H54 (cell line): Measurements from ENCODE around the gene RGS10.

Experiments
- DNase-seq: peaks from one replicate; pipeline ENCODE4 v3.0.0; 2011; ENCODE audit warnings: low spot score, mixed read lengths; ENCODE audit not compliant: insufficient read length
- FAIRE-seq: peaks from 3 replicates; lab custom pipeline; 2011; peaks lifted over from hg19 to GRCh38; lab: Jason Lieb, UNC
- POLR2A ChIP-seq: IDR thresholded peaks from 2 replicates; pipeline ENCODE4 v1.6.1; 2011; ENCODE audit warnings: low read depth, mild to moderate bottlenecking, low read length

Gene RGS10

DNA sequence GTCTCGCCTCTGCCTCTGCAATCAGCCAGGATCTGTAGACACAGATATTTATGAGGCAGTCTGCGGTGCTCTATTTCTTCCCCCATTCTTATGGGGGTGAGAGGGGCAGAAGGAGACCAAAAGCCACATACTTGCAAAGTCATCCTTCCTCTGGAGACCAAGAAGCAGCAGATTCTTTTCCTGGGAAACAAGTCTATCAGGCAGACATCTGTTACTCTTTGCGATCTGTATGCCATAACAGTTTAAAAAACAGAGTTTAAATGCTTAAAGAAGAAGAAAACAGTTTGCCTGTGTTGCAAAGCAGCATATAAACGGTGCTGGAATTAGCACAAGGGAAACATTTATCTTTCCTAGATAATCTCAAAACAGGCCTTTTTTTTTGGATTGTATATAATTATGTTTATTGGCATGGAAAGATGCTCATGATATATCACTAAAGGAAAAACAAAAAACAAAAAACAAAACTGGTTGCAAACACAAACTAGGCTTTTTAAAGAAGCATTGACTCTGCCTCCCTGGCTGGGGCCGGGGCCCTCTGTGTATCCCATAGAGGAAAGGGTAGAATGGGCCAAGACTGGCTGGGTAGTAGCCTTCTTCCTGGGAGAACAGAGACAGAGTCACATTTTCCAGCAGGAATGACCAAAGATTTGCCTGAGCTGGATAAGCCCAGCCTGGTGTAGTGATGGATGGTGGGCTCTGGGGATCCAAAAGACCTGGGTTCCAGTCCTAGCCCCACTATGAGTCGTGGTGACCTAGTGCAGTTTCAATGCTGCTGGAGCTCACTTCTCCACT, 50.4 kb downstream of the RGS10 start:
- DNase-seq (no peak), FAIRE-seq (no peak)
- TF ChIP-seq POLR2A, result no peak

DNA sequence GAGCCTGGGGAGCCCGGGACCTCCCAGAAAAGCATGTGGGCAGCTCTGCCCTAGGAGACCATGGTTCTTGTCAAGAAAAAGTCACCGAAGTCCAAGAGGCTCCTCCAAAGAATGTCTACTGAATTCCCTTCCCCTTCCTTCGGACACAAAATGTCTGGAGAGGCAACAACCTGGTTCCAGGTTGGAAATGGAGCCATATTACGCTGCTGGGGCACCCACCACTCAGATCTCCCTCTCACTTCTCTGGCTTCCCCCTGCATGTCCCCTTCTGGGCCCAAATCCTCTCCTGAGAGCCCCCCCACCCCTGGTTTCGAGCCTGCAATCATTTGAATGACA, 52.6 kb downstream of the RGS10 start:
- no peak for FAIRE-seq
- no peak for TF ChIP-seq POLR2A
- DNase-seq, result no peak

DNA sequence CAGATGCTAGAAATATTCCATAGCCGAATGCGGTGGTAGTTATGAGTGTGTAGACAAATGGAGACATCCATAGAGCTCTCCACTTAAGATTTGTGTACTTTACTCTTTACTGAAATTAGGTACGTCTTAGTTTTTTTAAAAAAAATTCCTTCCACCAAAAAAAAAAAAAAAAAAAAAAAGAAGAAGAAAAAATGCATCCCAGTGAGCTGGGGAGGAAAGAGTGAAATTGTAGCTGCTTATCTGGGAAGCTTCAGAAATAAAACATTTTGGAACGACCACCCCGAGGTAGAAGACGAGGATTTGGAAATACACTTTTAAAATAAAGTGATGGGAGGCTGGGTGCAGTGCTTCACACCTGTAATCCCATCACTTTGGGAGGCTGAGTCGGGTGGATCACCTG, 53.8 kb downstream of the RGS10 start:
- FAIRE-seq (no peak), DNase-seq (no peak)
- TF ChIP-seq POLR2A, result no peak

DNA sequence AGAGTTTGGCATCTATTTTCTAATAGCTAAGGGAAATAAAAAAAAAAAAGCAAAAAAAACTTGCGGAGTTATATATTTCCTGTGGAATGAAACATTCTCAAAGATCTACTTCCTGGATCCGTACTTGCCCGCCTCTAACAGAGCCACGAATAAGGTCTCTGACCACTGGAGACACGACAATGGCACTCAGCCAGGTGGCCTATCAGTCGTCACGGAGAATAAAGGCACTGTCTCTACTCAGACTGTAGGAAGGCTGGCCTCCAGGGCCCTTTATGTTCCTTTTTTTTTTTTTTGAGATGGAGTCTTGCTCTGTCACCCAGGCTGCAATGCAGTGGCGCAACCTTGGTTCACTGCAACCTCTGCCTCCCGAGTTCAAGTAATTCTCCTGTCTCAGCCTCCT, 58.7 kb downstream of the RGS10 start:
- TF ChIP-seq POLR2A, result no peak
- FAIRE-seq, result no peak
- DNase-seq, result no peak

DNA sequence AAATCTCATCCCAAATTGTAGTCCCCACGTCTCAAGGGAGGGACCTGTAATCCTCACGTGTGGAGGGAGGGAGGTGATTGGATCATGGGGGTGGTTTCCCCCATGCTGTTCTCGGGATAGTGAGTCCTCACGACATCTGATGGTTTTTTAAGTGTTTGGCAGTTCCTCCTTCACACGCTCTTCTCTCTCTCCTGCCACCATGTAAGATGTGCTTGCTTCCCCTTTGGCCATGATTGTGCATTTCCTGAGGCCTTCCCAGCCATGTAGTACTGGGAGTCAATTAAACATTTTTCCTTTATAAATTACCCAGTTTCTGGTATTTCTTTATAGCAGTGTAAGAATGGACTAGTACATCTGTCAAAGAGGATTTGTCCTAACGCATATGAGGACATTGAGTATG, 59.5 kb downstream of the RGS10 start:
- DNase-seq (no peak), FAIRE-seq (no peak)
- no peak for TF ChIP-seq POLR2A

DNA sequence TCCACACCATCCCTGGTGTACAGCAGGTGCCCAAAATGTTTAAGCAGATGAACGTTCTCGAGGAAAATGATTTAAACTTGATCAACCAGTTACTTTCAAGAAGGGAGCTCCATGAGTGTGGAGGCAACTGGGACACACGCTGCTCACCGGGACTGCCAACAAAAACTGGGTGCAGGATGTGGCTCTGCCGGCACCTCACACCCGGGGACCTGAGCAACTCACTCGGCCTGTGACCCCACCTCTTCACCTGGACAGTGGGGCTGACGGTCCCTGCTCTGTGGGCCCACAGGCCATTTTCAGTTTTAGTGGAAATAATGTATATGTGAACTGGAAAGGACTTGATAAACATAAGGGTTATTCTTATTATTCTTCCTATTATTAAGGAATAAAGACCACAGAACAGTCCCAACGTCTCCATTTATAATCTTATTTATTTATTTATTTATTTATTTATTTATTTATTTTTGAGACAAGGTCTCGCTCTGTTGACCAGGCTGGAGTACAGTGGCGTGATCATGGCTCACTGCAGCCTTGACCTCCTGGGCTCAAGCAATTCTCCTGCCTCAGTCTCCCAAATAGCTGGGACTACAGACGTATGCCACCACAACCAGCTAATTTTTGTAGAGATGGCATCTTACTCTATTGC, 60.6 kb downstream of the RGS10 start:
- TF ChIP-seq POLR2A, result no peak
- DNase-seq (no peak), FAIRE-seq (no peak)

DNA sequence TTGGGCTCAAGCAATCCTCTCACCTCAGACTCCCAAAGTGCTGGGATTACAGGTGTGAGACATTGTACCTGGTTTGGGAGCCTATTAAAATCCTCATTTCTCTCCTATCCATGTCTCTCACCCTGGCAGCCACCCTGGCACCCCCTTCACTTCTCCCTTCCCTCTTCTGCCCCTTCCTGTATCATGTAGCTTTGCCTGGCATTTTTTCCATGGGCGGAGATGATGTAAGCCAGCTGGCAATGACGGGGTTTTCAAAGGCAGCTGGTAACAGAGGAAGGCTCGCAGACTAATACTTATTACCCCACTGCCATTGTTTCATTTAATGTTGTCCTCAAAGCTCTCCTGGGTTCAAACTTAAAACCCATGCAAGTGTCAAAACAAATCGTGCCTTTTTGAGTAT, 61.9 kb downstream of the RGS10 start:
- FAIRE-seq (no peak), DNase-seq (no peak)
- TF ChIP-seq POLR2A, result no peak

DNA sequence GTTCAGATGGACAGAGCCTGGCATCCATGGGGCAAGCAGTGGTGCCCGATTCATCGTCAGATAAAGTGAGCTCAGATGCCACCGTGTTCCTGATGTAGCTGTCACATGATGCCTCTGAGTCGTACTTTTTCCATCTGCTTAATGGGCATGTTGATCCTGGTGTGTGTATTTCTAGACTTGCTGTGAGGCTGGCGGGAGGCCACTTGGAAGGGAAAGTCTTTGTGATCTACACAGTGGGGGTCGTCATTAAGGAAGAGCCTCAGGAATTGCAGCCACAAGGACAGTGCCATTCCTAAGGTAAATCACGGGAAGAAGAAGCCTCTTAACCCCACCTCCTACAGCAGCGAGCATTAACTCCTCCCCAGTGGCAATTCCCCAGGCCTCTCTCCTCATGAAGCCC, 63.0 kb downstream of the RGS10 start:
- TF ChIP-seq POLR2A, result no peak
- DNase-seq (no peak), FAIRE-seq (no peak)

DNA sequence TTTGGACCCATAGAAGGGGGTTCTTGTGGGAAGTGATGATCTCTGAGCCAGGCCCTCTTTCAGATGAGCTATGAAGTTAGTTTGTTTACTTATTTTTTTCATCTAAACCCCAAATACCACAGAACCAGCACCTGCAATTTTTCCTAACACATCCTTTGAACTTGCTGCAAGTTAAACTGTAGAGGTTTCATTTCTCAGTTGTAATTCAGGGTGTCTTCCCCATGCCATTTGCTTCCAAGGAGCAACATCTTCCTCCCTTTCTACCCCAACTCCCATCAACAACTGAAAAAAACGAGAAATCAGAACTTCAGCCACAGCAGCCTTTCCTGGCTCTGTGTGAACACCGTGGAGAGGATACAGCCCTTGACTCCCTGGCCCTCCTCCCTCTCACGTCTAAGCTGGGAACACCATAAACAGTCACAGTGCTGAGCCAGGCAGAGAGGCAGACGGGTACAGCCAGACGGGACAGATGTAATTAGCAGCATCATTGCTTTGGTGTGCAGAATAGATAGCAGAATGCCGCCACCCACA, 63.6 kb downstream of the RGS10 start:
- DNase-seq (no peak), FAIRE-seq (no peak)
- TF ChIP-seq POLR2A, result no peak

DNA sequence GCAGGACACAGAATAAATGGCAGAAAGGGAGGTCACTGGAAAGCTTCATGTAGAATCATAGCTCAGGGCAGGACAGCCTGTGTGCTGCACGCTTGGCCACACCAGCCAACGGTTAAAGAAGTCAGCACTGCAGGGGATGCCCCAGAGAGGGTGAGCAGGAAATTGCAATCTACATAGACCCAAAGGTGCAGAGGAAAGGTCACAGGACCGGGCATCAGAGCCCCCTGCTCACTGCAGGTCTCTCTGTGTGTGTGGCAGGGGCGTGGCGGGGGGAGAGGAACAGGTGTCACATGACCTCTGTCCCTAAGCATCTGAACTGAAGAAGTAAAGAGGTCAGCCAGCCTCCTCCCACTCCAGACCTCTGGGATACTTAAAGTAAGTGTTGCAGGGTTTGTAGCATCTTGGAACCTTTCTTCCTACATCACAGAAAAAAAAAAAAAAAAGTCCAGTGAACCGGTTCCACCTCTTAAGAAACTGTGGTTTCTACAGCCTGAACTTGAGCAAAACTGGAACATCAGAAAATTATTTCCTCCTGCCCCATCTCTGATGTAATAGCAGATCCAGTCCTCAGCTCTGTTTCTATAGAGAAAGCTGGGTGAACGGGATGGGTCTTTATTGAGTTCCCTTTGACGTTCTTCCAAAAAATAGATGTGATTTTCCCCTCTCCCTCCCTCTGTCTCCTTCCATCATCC, 64.3 kb downstream of the RGS10 start:
- no peak for DNase-seq
- no peak for FAIRE-seq
- TF ChIP-seq POLR2A, result no peak

DNA sequence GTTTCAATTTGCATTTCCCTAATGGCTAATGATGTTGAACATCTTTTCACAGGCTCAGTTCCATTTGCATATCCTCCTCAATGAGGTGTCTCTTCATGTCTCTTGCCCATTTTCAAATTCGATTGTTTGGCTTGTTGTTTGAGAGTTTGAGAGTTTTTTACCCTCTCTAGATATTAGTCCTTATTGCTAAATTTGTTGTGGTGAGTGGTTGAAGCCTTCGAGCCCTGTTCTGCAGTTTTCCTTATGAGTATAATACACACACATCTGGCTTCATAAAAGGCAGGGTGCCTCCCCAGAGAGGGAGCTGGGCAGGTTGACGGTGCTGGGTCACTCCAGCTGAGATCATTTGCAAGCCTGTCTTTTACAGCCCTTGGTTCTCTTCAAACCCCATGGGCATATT, 65.1 kb downstream of the RGS10 start:
- no peak for FAIRE-seq
- DNase-seq, result no peak
- TF ChIP-seq POLR2A, result no peak

DNA sequence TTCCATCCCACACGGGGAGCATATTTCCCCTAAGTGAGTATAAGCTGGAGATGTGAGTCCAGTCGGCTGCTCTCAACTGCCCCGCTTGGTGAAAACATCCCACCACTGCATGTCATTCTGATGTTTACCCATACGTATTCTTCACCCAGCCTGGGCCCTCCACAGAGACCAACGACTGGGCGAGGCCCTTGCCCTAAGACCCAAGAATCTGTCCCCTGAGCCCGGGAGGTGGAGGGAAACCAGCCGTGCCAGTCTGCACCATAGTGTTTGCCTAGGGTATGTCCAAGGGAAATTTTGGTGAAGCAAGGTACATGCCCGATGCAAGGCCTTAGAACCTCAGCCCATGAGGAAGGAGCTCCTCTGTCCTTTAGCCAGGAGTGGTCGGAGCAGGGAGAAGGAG, 67.9 kb downstream of the RGS10 start:
- DNase-seq, result no peak
- no peak for TF ChIP-seq POLR2A
- FAIRE-seq, result no peak

DNA sequence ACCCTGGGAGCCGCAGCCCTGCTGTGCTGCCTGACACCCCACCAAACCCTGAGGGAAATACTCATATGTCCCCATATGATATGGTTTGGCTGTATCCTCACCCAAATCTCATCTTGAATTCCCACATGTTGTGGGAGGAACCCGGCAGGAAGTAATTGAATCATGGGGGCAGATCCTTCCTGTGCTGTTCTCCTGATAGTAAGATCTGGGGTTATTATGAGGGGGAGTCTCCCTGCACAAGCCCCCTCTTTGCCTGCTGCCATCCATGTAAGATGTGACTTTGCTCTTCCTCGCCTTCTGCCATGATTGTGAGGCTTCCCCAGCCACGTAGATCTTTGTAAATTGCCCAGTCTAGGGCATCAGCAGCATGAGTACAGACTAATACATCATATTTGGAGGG, 68.7 kb downstream of the RGS10 start:
- no peak for FAIRE-seq
- no peak for TF ChIP-seq POLR2A
- no peak for DNase-seq
